ENCODE measurements around the gene NAPA. TPM values are rescaled to one million over a fixed set of nuclear protein-coding genes. Genes with fewer than 3 reads are reported as not detected.

Gene NAPA
- 94.5 and 100 TPM in 2 replicates for polyA plus RNA-seq
- polyA minus RNA-seq: 59.5 and 63.5 TPM in 2 replicates

DNA sequence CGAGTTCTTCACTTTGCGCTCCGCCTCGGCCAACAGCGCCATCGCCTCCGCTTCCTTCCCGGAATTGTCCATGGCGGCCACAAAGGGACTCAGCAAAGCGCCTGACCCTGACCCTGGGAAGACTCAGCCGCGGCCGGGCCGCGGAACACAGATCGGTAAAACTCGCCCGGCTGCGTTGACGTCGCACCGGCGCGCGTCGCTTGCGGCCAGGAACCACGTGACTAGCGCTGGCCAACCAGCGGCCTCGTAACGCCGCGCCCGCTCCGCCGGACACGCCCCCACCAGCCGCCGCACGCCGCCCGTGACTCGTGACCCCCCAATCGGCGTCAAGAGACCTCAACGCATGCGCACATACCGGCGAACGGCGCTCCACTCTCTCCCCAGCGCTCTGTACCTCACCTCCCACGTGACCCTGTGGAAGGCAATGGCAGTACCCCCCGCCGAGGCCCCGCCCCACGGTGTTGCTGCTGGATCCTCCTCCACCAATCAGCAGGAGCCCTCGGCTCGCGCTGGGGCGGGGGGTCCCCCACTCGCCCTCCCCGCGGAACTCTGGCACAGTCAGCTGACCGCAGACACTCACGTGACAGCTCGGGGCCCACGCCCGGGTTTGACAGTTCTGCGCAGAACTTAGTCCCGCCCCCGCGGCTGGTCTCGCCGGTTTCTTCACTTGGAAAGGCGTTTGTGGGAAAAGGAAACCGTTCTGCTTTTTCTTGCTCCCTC lies at the start of gene NAPA:
NAPA (minus strand) TSS at position 195 of the 720 bp plus-strand sequence; CDS start at position 72, 123 bp downstream.
- H2AFZ ChIP-seq (ENCODE audit: low read depth, low read length): no peak within 1 kb of the TSS

DNA sequence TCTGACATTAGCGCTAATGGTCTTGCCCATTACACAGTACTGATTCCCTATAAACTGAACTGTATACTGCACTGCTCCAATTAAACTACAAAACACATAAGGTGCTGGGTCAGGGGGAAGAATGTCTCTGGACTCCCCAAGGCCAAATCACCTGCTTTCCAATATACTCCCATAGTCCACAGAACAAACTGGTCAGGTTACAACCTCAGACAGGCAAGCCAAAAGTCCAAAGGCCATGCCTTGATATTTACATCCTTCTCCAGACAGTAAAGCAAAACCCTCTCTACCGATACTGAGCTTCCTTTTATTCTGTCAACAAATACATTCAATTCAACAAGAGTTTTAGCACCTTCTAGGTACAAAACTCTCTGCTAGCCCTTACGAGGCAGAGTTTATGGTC lies 49.2 kb upstream of the NAPA start:
- TF ChIP-seq TAF1 (IDR thresholded peaks at IDR 0.05; ENCODE audit: low read depth): no peak
- no peak for TF ChIP-seq SMC3 (conservative IDR thresholded peaks at IDR 0.05; ENCODE audit: poor library complexity)
- TF ChIP-seq EP300 (conservative IDR thresholded peaks at IDR 0.05; ENCODE audit: poor library complexity, severe bottlenecking): no peak
- TF ChIP-seq, protein P1, sequence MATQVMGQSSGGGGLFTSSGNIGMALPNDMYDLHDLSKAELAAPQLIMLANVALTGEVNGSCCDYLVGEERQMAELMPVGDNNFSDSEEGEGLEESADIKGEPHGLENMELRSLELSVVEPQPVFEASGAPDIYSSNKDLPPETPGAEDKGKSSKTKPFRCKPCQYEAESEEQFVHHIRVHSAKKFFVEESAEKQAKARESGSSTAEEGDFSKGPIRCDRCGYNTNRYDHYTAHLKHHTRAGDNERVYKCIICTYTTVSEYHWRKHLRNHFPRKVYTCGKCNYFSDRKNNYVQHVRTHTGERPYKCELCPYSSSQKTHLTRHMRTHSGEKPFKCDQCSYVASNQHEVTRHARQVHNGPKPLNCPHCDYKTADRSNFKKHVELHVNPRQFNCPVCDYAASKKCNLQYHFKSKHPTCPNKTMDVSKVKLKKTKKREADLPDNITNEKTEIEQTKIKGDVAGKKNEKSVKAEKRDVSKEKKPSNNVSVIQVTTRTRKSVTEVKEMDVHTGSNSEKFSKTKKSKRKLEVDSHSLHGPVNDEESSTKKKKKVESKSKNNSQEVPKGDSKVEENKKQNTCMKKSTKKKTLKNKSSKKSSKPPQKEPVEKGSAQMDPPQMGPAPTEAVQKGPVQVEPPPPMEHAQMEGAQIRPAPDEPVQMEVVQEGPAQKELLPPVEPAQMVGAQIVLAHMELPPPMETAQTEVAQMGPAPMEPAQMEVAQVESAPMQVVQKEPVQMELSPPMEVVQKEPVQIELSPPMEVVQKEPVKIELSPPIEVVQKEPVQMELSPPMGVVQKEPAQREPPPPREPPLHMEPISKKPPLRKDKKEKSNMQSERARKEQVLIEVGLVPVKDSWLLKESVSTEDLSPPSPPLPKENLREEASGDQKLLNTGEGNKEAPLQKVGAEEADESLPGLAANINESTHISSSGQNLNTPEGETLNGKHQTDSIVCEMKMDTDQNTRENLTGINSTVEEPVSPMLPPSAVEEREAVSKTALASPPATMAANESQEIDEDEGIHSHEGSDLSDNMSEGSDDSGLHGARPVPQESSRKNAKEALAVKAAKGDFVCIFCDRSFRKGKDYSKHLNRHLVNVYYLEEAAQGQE (IDR thresholded peaks at IDR 0.05; ENCODE audit: borderline replicate concordance): no peak
- no peak for TF ChIP-seq EZH2 (IDR thresholded peaks at IDR 0.05; ENCODE audit: borderline replicate concordance, insufficient read depth, low read length, poor library complexity, severe bottlenecking)
- TF ChIP-seq POLR2AphosphoS5 (IDR thresholded peaks at IDR 0.05): no peak
- no peak for TF ChIP-seq MXI1 (conservative IDR thresholded peaks at IDR 0.05; ENCODE audit: poor library complexity, severe bottlenecking)
- TF ChIP-seq, protein P2, sequence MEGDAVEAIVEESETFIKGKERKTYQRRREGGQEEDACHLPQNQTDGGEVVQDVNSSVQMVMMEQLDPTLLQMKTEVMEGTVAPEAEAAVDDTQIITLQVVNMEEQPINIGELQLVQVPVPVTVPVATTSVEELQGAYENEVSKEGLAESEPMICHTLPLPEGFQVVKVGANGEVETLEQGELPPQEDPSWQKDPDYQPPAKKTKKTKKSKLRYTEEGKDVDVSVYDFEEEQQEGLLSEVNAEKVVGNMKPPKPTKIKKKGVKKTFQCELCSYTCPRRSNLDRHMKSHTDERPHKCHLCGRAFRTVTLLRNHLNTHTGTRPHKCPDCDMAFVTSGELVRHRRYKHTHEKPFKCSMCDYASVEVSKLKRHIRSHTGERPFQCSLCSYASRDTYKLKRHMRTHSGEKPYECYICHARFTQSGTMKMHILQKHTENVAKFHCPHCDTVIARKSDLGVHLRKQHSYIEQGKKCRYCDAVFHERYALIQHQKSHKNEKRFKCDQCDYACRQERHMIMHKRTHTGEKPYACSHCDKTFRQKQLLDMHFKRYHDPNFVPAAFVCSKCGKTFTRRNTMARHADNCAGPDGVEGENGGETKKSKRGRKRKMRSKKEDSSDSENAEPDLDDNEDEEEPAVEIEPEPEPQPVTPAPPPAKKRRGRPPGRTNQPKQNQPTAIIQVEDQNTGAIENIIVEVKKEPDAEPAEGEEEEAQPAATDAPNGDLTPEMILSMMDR (IDR thresholded peaks at IDR 0.05; ENCODE audit: poor library complexity, severe bottlenecking): no peak
- no peak for TF ChIP-seq RAD21 (conservative IDR thresholded peaks at IDR 0.05)
- Histone ChIP-seq H3K27ac (ENCODE audit: low read length) (no peak overlapping the region), H3K4me2 (ENCODE audit: low read length) (no peak overlapping the region), H3K4me3 (ENCODE audit: low read length) (no peak overlapping the region), H3K36me3 (ENCODE audit: insufficient read depth, low read length) (no peaks in the 10 kb centered on the region), H3K27me3 (ENCODE audit: insufficient read depth, low read depth, low read length) (no peaks in the 10 kb centered on the region), H3F3A (ENCODE audit: insufficient read depth, low read length, poor library complexity, severe bottlenecking) (no peaks in the 10 kb centered on the region), H2AFZ (ENCODE audit: low read depth, low read length) (no peak overlapping the region), H4K20me1 (ENCODE audit: insufficient read depth) (no peaks in the 10 kb centered on the region), H3K9me3 (ENCODE audit: low read length) (no peaks in the 10 kb centered on the region), H3K9me2 (ENCODE audit: insufficient read depth, low read length) (no peaks in the 10 kb centered on the region), H3K79me2 (replicated peaks; ENCODE audit: insufficient read depth, low read length) (no peaks in the 10 kb centered on the region), H3K9ac (ENCODE audit: low read length) (no peak overlapping the region)

More for the DNA sequence above, at the start of gene NAPA:
- Histone ChIP-seq H3K27me3 (ENCODE audit: insufficient read depth, low read depth, low read length) (no peaks in the 10 kb centered on the region), H3K4me3 (ENCODE audit: low read length) (peak within 1 kb of the TSS; percentile 84), H3K9ac (ENCODE audit: low read length) (peak within 1 kb of the TSS; percentile 90), H3K9me3 (ENCODE audit: low read length) (no peaks in the 10 kb centered on the region), H4K20me1 (ENCODE audit: insufficient read depth) (no peaks in the 10 kb centered on the region), H3K4me2 (ENCODE audit: low read length) (peak within 1 kb of the TSS; percentile 85), H3K27ac (ENCODE audit: low read length) (peak within 1 kb of the TSS; percentile 91), H3F3A (ENCODE audit: insufficient read depth, low read length, poor library complexity, severe bottlenecking) (no peaks in the 10 kb centered on the region), H3K36me3 (ENCODE audit: insufficient read depth, low read length) (no peaks in the 10 kb centered on the region), H3K79me2 (replicated peaks; ENCODE audit: insufficient read depth, low read length) (peaks cover 30% of the 10 kb centered on the region), H3K9me2 (ENCODE audit: insufficient read depth, low read length) (no peaks in the 10 kb centered on the region)
- TF ChIP-seq, protein P1 (IDR thresholded peaks at IDR 0.05; ENCODE audit: borderline replicate concordance): peak; percentile 77
- TF ChIP-seq RAD21 (conservative IDR thresholded peaks at IDR 0.05) (no peak), SMC3 (conservative IDR thresholded peaks at IDR 0.05; ENCODE audit: poor library complexity) (peak; percentile 95), MXI1 (conservative IDR thresholded peaks at IDR 0.05; ENCODE audit: poor library complexity, severe bottlenecking) (peak; percentile 67), TAF1 (IDR thresholded peaks at IDR 0.05; ENCODE audit: low read depth) (peak; percentile 64), POLR2AphosphoS5 (IDR thresholded peaks at IDR 0.05) (peak; percentile 91), EP300 (conservative IDR thresholded peaks at IDR 0.05; ENCODE audit: poor library complexity, severe bottlenecking) (peak; percentile 83)
- TF ChIP-seq, protein P2 (IDR thresholded peaks at IDR 0.05; ENCODE audit: poor library complexity, severe bottlenecking): no peak
